SK-N-SH (cell line): ENCODE results near the gene FKBP5. TPM values are rescaled to one million over a fixed set of nuclear protein-coding genes. Genes with fewer than 3 reads are reported as not detected.

Source experiments
- CTCF ChIA-PET: fragments of 300-600, 350-600 bp; formaldehyde crosslinking; extraction: SDS; loops from one replicate; lab custom pipeline; 2021; lab: Yijun Ruan, JAX
- POLR2A ChIA-PET: fragments of 350-600 bp; sonication (Branson Sonifier 250); formaldehyde crosslinking; extraction: SDS; loops from one replicate; lab custom pipeline; 2020; ENCODE audit warnings: antibody characterized with exemption, inconsistent platforms; lab: Yijun Ruan, JAX
- DNase-seq: peaks from one replicate; pipeline ENCODE4 v3.0.0; 2012
- H2AFZ ChIP-seq: fragments of 200-600 bp; sonication (generic); 2 replicates; pipeline ENCODE4 v1.8.1; 2016; ENCODE audit warnings: antibody characterized with exemption, mild to moderate bottlenecking, low read depth
- H3F3A ChIP-seq: fragments of 200-600 bp; sonication (generic); replicated peaks from 2 replicates; pipeline ENCODE3; 2016; ENCODE audit warnings: antibody characterized with exemption, mild to moderate bottlenecking; ENCODE audit not compliant: insufficient read depth
- H3K27ac ChIP-seq, 2 experiments: fragments of 200-500 bp in 1 of 2; fragments of 200-600 bp in 1 of 2; sonication (Bioruptor generic) in 1 of 2; sonication (generic), shearing (Covaris generic) in 1 of 2; 2 replicates each; pipeline versions ENCODE4 v1.5.1 to v1.6.1; 2014 to 2016; ENCODE audit warnings: low read depth in 2 of 2, inconsistent platforms in 1 of 2, low read length in 1 of 2, mild to moderate bottlenecking in 1 of 2, mixed read lengths in 1 of 2
- H3K27me3 ChIP-seq: fragments of 200-600 bp; sonication (generic), shearing (Covaris generic); 2 replicates; pipeline ENCODE4 v1.6.1; 2016; ENCODE audit warnings: mixed run types; ENCODE audit not compliant: insufficient read depth
- H3K36me3 ChIP-seq, 2 experiments: fragments of 200-500 bp in 1 of 2; fragments of 200-600 bp in 1 of 2; sonication (Bioruptor generic) in 1 of 2; sonication (generic) in 1 of 2; replicated peaks in 1 of 2; 2 replicates each; pipeline versions ENCODE3 to v1.5.1; 2014 to 2016; ENCODE audit warnings: low read length in 1 of 2, mild to moderate bottlenecking in 1 of 2; ENCODE audit not compliant: insufficient read depth in 2 of 2, control insufficient read depth in 1 of 2
- H3K4me1 ChIP-seq, 2 experiments: fragments of 200-500 bp in 1 of 2; fragments of 200-600 bp in 1 of 2; sonication (Bioruptor generic) in 1 of 2; sonication (generic), shearing (Covaris generic) in 1 of 2; 2 replicates each; pipeline versions ENCODE4 v1.5.1 to v1.6.1; 2014 to 2016; ENCODE audit warnings: low read depth in 1 of 2, low read length in 1 of 2, mixed run types in 1 of 2; ENCODE audit not compliant: insufficient read depth in 2 of 2, control insufficient read depth in 1 of 2
- H3K4me2 ChIP-seq: fragments of 200-600 bp; sonication (generic), shearing (Covaris generic); 2 replicates; pipeline ENCODE4 v1.6.1; 2017; ENCODE audit warnings: mixed run types
- H3K4me3 ChIP-seq, 2 experiments: fragments of 200-500 bp in 1 of 2; fragments of 200-600 bp in 1 of 2; sonication (Bioruptor generic) in 1 of 2; sonication (generic), shearing (Covaris generic) in 1 of 2; 2 replicates each; pipeline versions ENCODE4 v1.5.1 to v1.8.1; 2014 to 2016; ENCODE audit warnings: low read depth in 2 of 2, inconsistent platforms in 1 of 2, low read length in 1 of 2, mild to moderate bottlenecking in 1 of 2, mixed read lengths in 1 of 2, moderate library complexity in 1 of 2
- H3K79me2 ChIP-seq: fragments of 200-600 bp; sonication (generic); 2 replicates; pipeline ENCODE4 v1.8.1; 2017; ENCODE audit warnings: mild to moderate bottlenecking; ENCODE audit not compliant: insufficient read depth
- H3K9ac ChIP-seq: fragments of 200-600 bp; sonication (generic); 2 replicates; pipeline ENCODE4 v1.6.1; 2017; ENCODE audit warnings: mixed run types
- H3K9me2 ChIP-seq: fragments of 200-600 bp; sonication (generic); 2 replicates; pipeline ENCODE4 v1.6.1; 2017; ENCODE audit warnings: mixed run types
- H3K9me3 ChIP-seq: fragments of 200-600 bp; sonication (generic); 2 replicates; pipeline ENCODE4 v1.6.1; 2017; ENCODE audit warnings: mixed run types, mild to moderate bottlenecking, moderate library complexity
- H4K20me1 ChIP-seq: fragments of 200-600 bp; sonication (generic); 2 replicates; pipeline ENCODE4 v1.6.1; 2017; ENCODE audit warnings: mild to moderate bottlenecking, mixed run types; ENCODE audit not compliant: insufficient read depth
- CHD2 ChIP-seq: fragments of 150-350 bp; IDR thresholded peaks from 2 replicates; pipeline ENCODE4 v1.6.1; 2018; ENCODE audit warnings: low read length; ENCODE audit not compliant: partially characterized antibody
- ELF1 ChIP-seq: IDR thresholded peaks from 2 replicates; pipeline ENCODE4 v1.4.0; 2012
- EP300 ChIP-seq, 2 experiments: IDR thresholded peaks; 2 replicates each; pipeline versions ENCODE4 v1.4.0 to v1.6.1; 2012; ENCODE audit warnings: borderline replicate concordance in 1 of 2, low read depth in 1 of 2, low read length in 1 of 2
- EZH2phosphoT487 ChIP-seq: fragments of 200-600 bp; sonication (generic); IDR thresholded peaks from 2 replicates; pipeline ENCODE4 v1.6.1; 2017; ENCODE audit warnings: low read depth, mixed run types, mild to moderate bottlenecking, antibody characterized with exemption, moderate library complexity, borderline replicate concordance
- FOSL2 ChIP-seq: IDR thresholded peaks from 2 replicates; pipeline ENCODE4 v1.4.0; 2012; ENCODE audit warnings: low read depth, mild to moderate bottlenecking, moderate library complexity, borderline replicate concordance
- FOXJ3 ChIP-seq: sonication (generic); formaldehyde crosslinking; IDR thresholded peaks from 2 replicates; pipeline ENCODE4 v1.5.1; 2020; ENCODE audit warnings: mild to moderate bottlenecking, missing genetic modification reagents
- GABPA ChIP-seq: IDR thresholded peaks from 2 replicates; pipeline ENCODE4 v1.4.0; 2012; ENCODE audit warnings: low read depth, mild to moderate bottlenecking
- GATA2 ChIP-seq: sonication (generic); formaldehyde crosslinking; IDR thresholded peaks from 2 replicates; pipeline ENCODE4 v1.5.0; 2020; ENCODE audit warnings: mild to moderate bottlenecking, missing genetic modification reagents
- JUND ChIP-seq: IDR thresholded peaks from 2 replicates; pipeline ENCODE4 v1.4.0; 2012
- MEF2A ChIP-seq: IDR thresholded peaks from 2 replicates; pipeline ENCODE4 v1.4.0; 2012; ENCODE audit warnings: low read depth, borderline replicate concordance
- MXI1 ChIP-seq: IDR thresholded peaks from 2 replicates; pipeline ENCODE4 v1.6.1; 2012; ENCODE audit warnings: mild to moderate bottlenecking, low read depth, low read length, improper control_type of control experiment
- NFIC ChIP-seq: IDR thresholded peaks from 2 replicates; pipeline ENCODE4 v1.4.0; 2012; ENCODE audit warnings: borderline replicate concordance
- NRF1 ChIP-seq: IDR thresholded peaks from 2 replicates; pipeline ENCODE4 v1.6.1; 2012; ENCODE audit warnings: low read depth, mild to moderate bottlenecking, low read length
- POLR2AphosphoS5 ChIP-seq: IDR thresholded peaks from 2 replicates; pipeline ENCODE4 v1.6.1; 2012; ENCODE audit warnings: low read depth, low read length
- RCOR1 ChIP-seq: fragments of 150-350 bp; IDR thresholded peaks from 2 replicates; pipeline ENCODE4 v1.6.1; 2017; ENCODE audit warnings: antibody characterized with exemption, low read length
- RFX5 ChIP-seq: IDR thresholded peaks from 2 replicates; pipeline ENCODE4 v1.6.1; 2012; ENCODE audit warnings: mild to moderate bottlenecking, improper control_type of control experiment, low read length
- RXRA ChIP-seq: IDR thresholded peaks from 2 replicates; pipeline ENCODE4 v1.4.0; 2012; ENCODE audit warnings: low read depth, mild to moderate bottlenecking, borderline replicate concordance
- SMC3 ChIP-seq: IDR thresholded peaks from 2 replicates; pipeline ENCODE4 v1.6.1; 2012; ENCODE audit warnings: low read depth, low read length, improper control_type of control experiment
- TAF1 ChIP-seq: IDR thresholded peaks from 2 replicates; pipeline ENCODE4 v1.6.1; 2012; ENCODE audit warnings: low read depth, mild to moderate bottlenecking, low read length, moderate library complexity, borderline replicate concordance
- TCF12 ChIP-seq: IDR thresholded peaks from 2 replicates; pipeline ENCODE4 v1.4.0; 2012
- TEAD4 ChIP-seq: IDR thresholded peaks from 2 replicates; pipeline ENCODE4 v1.4.0; 2012; ENCODE audit warnings: mild to moderate bottlenecking, borderline replicate concordance; ENCODE audit not compliant: insufficient read depth
- YY1 ChIP-seq: IDR thresholded peaks from 2 replicates; pipeline ENCODE4 v1.4.0; 2012; ENCODE audit warnings: low read depth, mild to moderate bottlenecking
- WGBS: methylation state at CpG from one replicate; pipeline ENCODE4 v1.1.6; 2017; ENCODE audit warnings: low lambda C conversion rate; 5-methylcytosine and 5-hydroxymethylcytosine counted together
- polyA plus RNA-seq, 3 experiments: library from polyadenylated mRNA; depleted of rRNA; stranded (reverse); fragments of >200 nt; gene quantifications; 2 replicates each; pipeline ENCODE4 v1.2.3, GENCODE V29; 2012
- TF ChIP-seq, protein P1 (sequence below): IDR thresholded peaks from 2 replicates; pipeline ENCODE4 v1.4.0; 2012; ENCODE audit warnings: low read depth, borderline replicate concordance
- TF ChIP-seq, protein P2 (sequence below): fragments of 200-600 bp; sonication (generic); IDR thresholded peaks from 2 replicates; pipeline ENCODE4 v1.6.1; 2017; ENCODE audit warnings: antibody characterized with exemption, mild to moderate bottlenecking, moderate library complexity
- TF ChIP-seq, protein P3 (sequence below): IDR thresholded peaks from 2 replicates; pipeline ENCODE4; 2012
- TF ChIP-seq, protein P4 (sequence below): IDR thresholded peaks from 2 replicates; pipeline ENCODE4 v1.4.0; 2012; ENCODE audit warnings: low read depth
- TF ChIP-seq, protein P5 (sequence below): IDR thresholded peaks from 2 replicates; pipeline ENCODE4 v1.6.1; 2012; ENCODE audit warnings: mild to moderate bottlenecking, low read depth, low read length, moderate library complexity

The FKBP5 gene
- polyA plus RNA-seq, 1 of the 3 experiments (the other 2 are of a cell fraction), result 5.1 TPM

DNA sequence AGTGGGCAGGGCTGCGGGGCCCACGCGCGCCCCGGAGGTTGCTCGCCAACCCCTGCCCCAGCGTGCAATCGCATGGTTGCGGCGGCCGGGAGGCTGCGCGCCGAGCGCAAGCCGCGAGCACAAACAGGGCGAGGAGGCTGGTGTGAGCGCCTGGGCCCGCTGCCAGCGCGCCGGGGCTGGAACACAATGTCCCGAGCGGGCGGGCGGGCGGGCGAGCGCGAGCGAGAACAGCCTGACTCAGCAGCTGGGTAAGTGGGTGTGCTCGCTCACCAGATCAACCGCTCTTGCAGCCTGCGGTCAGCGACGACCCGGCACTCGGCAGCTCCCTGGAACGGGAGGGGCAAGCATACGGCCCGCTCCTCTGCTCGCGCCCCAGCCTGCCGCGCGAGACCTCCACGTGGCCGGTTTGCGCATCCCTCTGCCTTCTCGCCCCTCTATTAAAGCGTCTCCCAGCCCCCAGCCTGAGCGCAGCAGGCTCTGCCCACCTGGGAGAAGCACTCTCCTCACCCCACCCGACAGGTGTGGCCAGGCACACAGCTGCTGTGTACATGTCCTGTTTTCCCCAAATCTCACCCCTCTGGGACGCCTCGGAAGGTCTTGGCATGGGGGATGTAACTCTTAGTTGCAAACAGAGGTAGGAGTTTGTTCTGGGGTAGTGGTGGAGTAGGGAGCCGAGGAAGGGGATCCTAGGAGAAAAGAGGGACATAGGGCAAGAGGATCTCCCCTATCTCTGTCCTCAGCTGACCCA lies 39.4 kb upstream of the FKBP5 start:
- peak; percentile 89 for DNase-seq
- H2AFZ ChIP-seq, result peak overlapping the region; percentile 80
- H3K4me2 ChIP-seq, result peak overlapping the region; percentile 99
- 13% methylated on average over 16 of the region's 57 CpGs for WGBS
- no peaks in the 10 kb centered on the region for H3K9me3 ChIP-seq
- peaks cover 5 to 46% of the 10 kb centered on the region in 2 experiments; a peak in 3 of 4 replicates for H3K4me1 ChIP-seq
- CTCF ChIA-PET, result interaction anchor here (0.8 to 2.7 kb wide), 8 partner anchors 9 to 206 kb away, joined by 3 to 20 read pairs (median 4); partner anchors contain the start of gene ARMC12
- POLR2A ChIA-PET, result interaction anchor here (0.5 to 0.7 kb wide), 2 partner anchors 35 to 195 kb away, joined by 3 read pairs; no protein-coding TSS in a partner anchor
- peak overlapping the region; percentile 69 to 76 for H3K4me3 ChIP-seq
- H3K27me3 ChIP-seq, result no peaks in the 10 kb centered on the region
- H3K36me3 ChIP-seq, result no peaks in the 10 kb centered on the region
- peak overlapping the region; percentile 44 to 98; a peak in 3 of 4 replicates for H3K27ac ChIP-seq
- H3K9ac ChIP-seq, result peak overlapping the region; percentile 57
- H3K79me2 ChIP-seq, result no peaks in the 10 kb centered on the region
- no peaks in the 10 kb centered on the region for H4K20me1 ChIP-seq
- no peaks in the 10 kb centered on the region for H3K9me2 ChIP-seq
- H3F3A ChIP-seq, result no peaks in the 10 kb centered on the region
- no peak; the same call in 1 of the 2 replicates for TF ChIP-seq TAF1
- no peak for TF ChIP-seq ELF1
- TF ChIP-seq, protein P1, sequence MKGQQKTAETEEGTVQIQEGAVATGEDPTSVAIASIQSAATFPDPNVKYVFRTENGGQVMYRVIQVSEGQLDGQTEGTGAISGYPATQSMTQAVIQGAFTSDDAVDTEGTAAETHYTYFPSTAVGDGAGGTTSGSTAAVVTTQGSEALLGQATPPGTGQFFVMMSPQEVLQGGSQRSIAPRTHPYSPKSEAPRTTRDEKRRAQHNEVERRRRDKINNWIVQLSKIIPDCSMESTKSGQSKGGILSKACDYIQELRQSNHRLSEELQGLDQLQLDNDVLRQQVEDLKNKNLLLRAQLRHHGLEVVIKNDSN, result peak; percentile 19; the same call in 1 of the 2 replicates
- peak; percentile 6 for TF ChIP-seq CHD2
- TF ChIP-seq RCOR1, result no peak
- TF ChIP-seq GATA2 (CRISPR knock-in tag), result no peak
- TF ChIP-seq MEF2A, result no peak
- no peak for TF ChIP-seq TCF12
- TF ChIP-seq GABPA, result no peak
- TF ChIP-seq FOXJ3, result no peak
- TF ChIP-seq, protein P2, sequence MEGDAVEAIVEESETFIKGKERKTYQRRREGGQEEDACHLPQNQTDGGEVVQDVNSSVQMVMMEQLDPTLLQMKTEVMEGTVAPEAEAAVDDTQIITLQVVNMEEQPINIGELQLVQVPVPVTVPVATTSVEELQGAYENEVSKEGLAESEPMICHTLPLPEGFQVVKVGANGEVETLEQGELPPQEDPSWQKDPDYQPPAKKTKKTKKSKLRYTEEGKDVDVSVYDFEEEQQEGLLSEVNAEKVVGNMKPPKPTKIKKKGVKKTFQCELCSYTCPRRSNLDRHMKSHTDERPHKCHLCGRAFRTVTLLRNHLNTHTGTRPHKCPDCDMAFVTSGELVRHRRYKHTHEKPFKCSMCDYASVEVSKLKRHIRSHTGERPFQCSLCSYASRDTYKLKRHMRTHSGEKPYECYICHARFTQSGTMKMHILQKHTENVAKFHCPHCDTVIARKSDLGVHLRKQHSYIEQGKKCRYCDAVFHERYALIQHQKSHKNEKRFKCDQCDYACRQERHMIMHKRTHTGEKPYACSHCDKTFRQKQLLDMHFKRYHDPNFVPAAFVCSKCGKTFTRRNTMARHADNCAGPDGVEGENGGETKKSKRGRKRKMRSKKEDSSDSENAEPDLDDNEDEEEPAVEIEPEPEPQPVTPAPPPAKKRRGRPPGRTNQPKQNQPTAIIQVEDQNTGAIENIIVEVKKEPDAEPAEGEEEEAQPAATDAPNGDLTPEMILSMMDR, result no peak
- no peak for TF ChIP-seq EZH2phosphoT487
- TF ChIP-seq, protein P3, sequence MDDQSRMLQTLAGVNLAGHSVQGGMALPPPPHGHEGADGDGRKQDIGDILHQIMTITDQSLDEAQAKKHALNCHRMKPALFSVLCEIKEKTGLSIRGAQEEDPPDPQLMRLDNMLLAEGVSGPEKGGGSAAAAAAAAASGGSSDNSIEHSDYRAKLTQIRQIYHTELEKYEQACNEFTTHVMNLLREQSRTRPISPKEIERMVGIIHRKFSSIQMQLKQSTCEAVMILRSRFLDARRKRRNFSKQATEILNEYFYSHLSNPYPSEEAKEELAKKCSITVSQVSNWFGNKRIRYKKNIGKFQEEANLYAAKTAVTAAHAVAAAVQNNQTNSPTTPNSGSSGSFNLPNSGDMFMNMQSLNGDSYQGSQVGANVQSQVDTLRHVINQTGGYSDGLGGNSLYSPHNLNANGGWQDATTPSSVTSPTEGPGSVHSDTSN, result no peak
- TF ChIP-seq MXI1, result peak; percentile 83
- TF ChIP-seq POLR2AphosphoS5, result no peak
- no peak for TF ChIP-seq FOSL2
- no peak for TF ChIP-seq RXRA
- TF ChIP-seq TEAD4, result no peak
- no peak for TF ChIP-seq JUND
- TF ChIP-seq, protein P4, sequence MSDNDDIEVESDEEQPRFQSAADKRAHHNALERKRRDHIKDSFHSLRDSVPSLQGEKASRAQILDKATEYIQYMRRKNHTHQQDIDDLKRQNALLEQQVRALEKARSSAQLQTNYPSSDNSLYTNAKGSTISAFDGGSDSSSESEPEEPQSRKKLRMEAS, result 0 out of 2 replicates have a peak, but pooled peaks have one; percentile 55
- no peak for TF ChIP-seq YY1
- 0 out of 2 replicates have a peak, but pooled peaks have one; percentile 17 for TF ChIP-seq NRF1
- TF ChIP-seq NFIC, result peak; percentile 73
- TF ChIP-seq, protein P5, sequence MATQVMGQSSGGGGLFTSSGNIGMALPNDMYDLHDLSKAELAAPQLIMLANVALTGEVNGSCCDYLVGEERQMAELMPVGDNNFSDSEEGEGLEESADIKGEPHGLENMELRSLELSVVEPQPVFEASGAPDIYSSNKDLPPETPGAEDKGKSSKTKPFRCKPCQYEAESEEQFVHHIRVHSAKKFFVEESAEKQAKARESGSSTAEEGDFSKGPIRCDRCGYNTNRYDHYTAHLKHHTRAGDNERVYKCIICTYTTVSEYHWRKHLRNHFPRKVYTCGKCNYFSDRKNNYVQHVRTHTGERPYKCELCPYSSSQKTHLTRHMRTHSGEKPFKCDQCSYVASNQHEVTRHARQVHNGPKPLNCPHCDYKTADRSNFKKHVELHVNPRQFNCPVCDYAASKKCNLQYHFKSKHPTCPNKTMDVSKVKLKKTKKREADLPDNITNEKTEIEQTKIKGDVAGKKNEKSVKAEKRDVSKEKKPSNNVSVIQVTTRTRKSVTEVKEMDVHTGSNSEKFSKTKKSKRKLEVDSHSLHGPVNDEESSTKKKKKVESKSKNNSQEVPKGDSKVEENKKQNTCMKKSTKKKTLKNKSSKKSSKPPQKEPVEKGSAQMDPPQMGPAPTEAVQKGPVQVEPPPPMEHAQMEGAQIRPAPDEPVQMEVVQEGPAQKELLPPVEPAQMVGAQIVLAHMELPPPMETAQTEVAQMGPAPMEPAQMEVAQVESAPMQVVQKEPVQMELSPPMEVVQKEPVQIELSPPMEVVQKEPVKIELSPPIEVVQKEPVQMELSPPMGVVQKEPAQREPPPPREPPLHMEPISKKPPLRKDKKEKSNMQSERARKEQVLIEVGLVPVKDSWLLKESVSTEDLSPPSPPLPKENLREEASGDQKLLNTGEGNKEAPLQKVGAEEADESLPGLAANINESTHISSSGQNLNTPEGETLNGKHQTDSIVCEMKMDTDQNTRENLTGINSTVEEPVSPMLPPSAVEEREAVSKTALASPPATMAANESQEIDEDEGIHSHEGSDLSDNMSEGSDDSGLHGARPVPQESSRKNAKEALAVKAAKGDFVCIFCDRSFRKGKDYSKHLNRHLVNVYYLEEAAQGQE, result no peak
- TF ChIP-seq SMC3, result no peak
- TF ChIP-seq EP300 (IDR thresholded peaks at IDR 0.05; ENCODE audit: borderline replicate concordance in 1 of 2, low read depth in 1 of 2, low read length in 1 of 2), result peak in 1 of 2 experiments; percentile 42; a peak in 1 of 4 replicates
- no peak for TF ChIP-seq RFX5
